Mesenchymal stem cell (in vitro differentiated cells and primary cell): ENCODE data around the gene TRIAP1.
"Not testable (repeated sequence)": the region's sequence is repeated elsewhere in the genome, so short reads cannot be mapped to it uniquely, and the experiment has no call there.

Experiments used
- DNase-seq: peaks from one replicate; pipeline ENCODE4 v3.0.0-alpha.2; 2013
- H2AFZ ChIP-seq: one replicate; pipeline ENCODE4 v1.6.1; 2013; ENCODE audit warnings: low read depth, mild to moderate bottlenecking, control low read depth, inconsistent platforms, low read length, moderate library complexity
- H2AK5ac ChIP-seq: 2 replicates; pipeline ENCODE4 v1.6.1; 2013; ENCODE audit warnings: low read length, moderate library complexity, mild to moderate bottlenecking, inconsistent platforms; ENCODE audit not compliant: severe bottlenecking
- H2BK120ac ChIP-seq: one replicate; pipeline ENCODE4 v1.6.1; 2013; ENCODE audit warnings: low read depth, mild to moderate bottlenecking, inconsistent platforms, low read length, moderate library complexity
- H2BK12ac ChIP-seq, 2 experiments: one replicate each; pipeline ENCODE4 v1.6.1; 2013; ENCODE audit warnings: inconsistent platforms in 2 of 2, low read length in 2 of 2, mild to moderate bottlenecking in 2 of 2, moderate library complexity in 2 of 2, control low read depth in 1 of 2
- H2BK15ac ChIP-seq: one replicate; pipeline ENCODE4 v1.6.1; 2013; ENCODE audit warnings: mild to moderate bottlenecking, low read depth, inconsistent platforms; ENCODE audit not compliant: poor library complexity, severe bottlenecking
- H2BK5ac ChIP-seq: 2 replicates; pipeline ENCODE4 v1.6.1; 2013; ENCODE audit warnings: low read depth, mild to moderate bottlenecking, low read length, control low read depth, inconsistent platforms; ENCODE audit not compliant: poor library complexity, severe bottlenecking
- H3K14ac ChIP-seq, 2 experiments: one replicate each; pipeline ENCODE4 v1.6.1; 2013; ENCODE audit warnings: inconsistent platforms in 2 of 2, low read length in 2 of 2, control low read depth in 1 of 2, mild to moderate bottlenecking in 1 of 2, moderate library complexity in 1 of 2
- H3K18ac ChIP-seq, 2 experiments: one replicate each; pipeline ENCODE4 v1.6.1; 2013; ENCODE audit warnings: inconsistent platforms in 2 of 2, low read length in 2 of 2, control low read depth in 1 of 2, low read depth in 1 of 2, mild to moderate bottlenecking in 1 of 2
- H3K23ac ChIP-seq, 2 experiments: one replicate each; pipeline ENCODE4 v1.6.1; 2013; ENCODE audit warnings: inconsistent platforms in 2 of 2, low read length in 2 of 2, mild to moderate bottlenecking in 2 of 2, moderate library complexity in 2 of 2, control low read depth in 1 of 2
- H3K27ac ChIP-seq: 2 replicates; pipeline ENCODE4 v1.5.1; 2013; ENCODE audit warnings: mild to moderate bottlenecking, moderate library complexity, low read length, control low read depth, inconsistent platforms; ENCODE audit not compliant: poor library complexity, severe bottlenecking
- H3K27me3 ChIP-seq, 2 experiments: 2 replicates each; pipeline versions ENCODE4 v1.6.1 to v1.7.0; 2013; ENCODE audit warnings: low read length in 2 of 2, mild to moderate bottlenecking in 2 of 2, moderate library complexity in 2 of 2, control low read depth in 1 of 2, inconsistent platforms in 1 of 2; ENCODE audit not compliant: control insufficient read depth in 1 of 2, insufficient read depth in 1 of 2
- H3K36me3 ChIP-seq, 2 experiments: 2 replicates each; pipeline versions ENCODE4 v1.6.1 to v1.7.0; 2013; ENCODE audit warnings: low read length in 2 of 2, control low read depth in 1 of 2, inconsistent platforms in 1 of 2, low read depth in 1 of 2, mild to moderate bottlenecking in 1 of 2; ENCODE audit not compliant: insufficient read depth in 2 of 2, control insufficient read depth in 1 of 2
- H3K4ac ChIP-seq, 2 experiments: one replicate each; pipeline ENCODE4 v1.6.1; 2013; ENCODE audit warnings: inconsistent platforms in 2 of 2, low read length in 2 of 2, mild to moderate bottlenecking in 2 of 2, moderate library complexity in 2 of 2, control low read depth in 1 of 2, low read depth in 1 of 2
- H3K4me1 ChIP-seq: 2 replicates; pipeline ENCODE4 v1.6.1; 2013; ENCODE audit warnings: low read depth, low read length, control low read depth; ENCODE audit not compliant: control insufficient read depth, insufficient read depth
- H3K4me2 ChIP-seq: 2 replicates; pipeline ENCODE4 v1.6.1; 2013; ENCODE audit warnings: low read length, mild to moderate bottlenecking, inconsistent platforms; ENCODE audit not compliant: poor library complexity, severe bottlenecking
- H3K4me3 ChIP-seq, 2 experiments: 2 replicates each; pipeline versions ENCODE4 v1.5.1 to v1.7.0; 2013; ENCODE audit warnings: low read length in 2 of 2, mild to moderate bottlenecking in 2 of 2, control low read depth in 1 of 2, low read depth in 1 of 2; ENCODE audit not compliant: insufficient read depth in 1 of 2
- H3K79me1 ChIP-seq: replicated peaks from 2 replicates; pipeline ENCODE4 v1.6.1; 2013; ENCODE audit warnings: mild to moderate bottlenecking, control low read depth, low read length, inconsistent platforms; ENCODE audit not compliant: poor library complexity, severe bottlenecking
- H3K9ac ChIP-seq: 2 replicates; pipeline ENCODE4 v1.7.0; 2013; ENCODE audit warnings: mild to moderate bottlenecking, low read length, moderate library complexity
- H3K9me3 ChIP-seq: 2 replicates; pipeline ENCODE4 v1.7.0; 2013; ENCODE audit warnings: mild to moderate bottlenecking, low read length; ENCODE audit not compliant: control insufficient read depth
- H4K8ac ChIP-seq: one replicate; pipeline ENCODE4 v1.6.1; 2013; ENCODE audit warnings: inconsistent platforms, mild to moderate bottlenecking, low read length, moderate library complexity
- H4K91ac ChIP-seq: one replicate; pipeline ENCODE4 v1.6.1; 2013; ENCODE audit warnings: mild to moderate bottlenecking, low read length, inconsistent platforms
- WGBS: methylation state at CpG from one replicate; pipeline ENCODE4 v1.1.7; 2013; ENCODE audit warnings: mixed read lengths; 5-methylcytosine and 5-hydroxymethylcytosine counted together

TRIAP1 gene

GRCh38 chr12:120490325-120490724, 44.1 kb upstream of the TRIAP1 start:
- no peaks in the 10 kb centered on the region for H3K27me3 ChIP-seq
- H3K4ac ChIP-seq = no peak overlapping the region
- H2BK5ac ChIP-seq = no peak overlapping the region
- no peak overlapping the region for H3K23ac ChIP-seq
- no peak overlapping the region for H3K27ac ChIP-seq
- H3K18ac ChIP-seq = no peak overlapping the region
- H3K4me3 ChIP-seq = no peak overlapping the region
- no peak overlapping the region for H2BK120ac ChIP-seq
- no peak overlapping the region for H4K91ac ChIP-seq
- no peak overlapping the region for H3K14ac ChIP-seq
- H3K9me3 ChIP-seq = no peaks in the 10 kb centered on the region
- 96% methylated on average over 4 of the region's 5 CpGs for WGBS
- H3K4me1 ChIP-seq = no peaks in the 10 kb centered on the region
- no peak overlapping the region for H2AK5ac ChIP-seq
- H3K4me2 ChIP-seq = no peak overlapping the region
- no peak overlapping the region for H3K9ac ChIP-seq
- H3K79me1 ChIP-seq = peaks cover 37% of the 10 kb centered on the region
- H4K8ac ChIP-seq = no peak overlapping the region
- peaks cover 13 to 21% of the 10 kb centered on the region in 2 experiments for H3K36me3 ChIP-seq
- H2BK12ac ChIP-seq = no peak overlapping the region
- H2AFZ ChIP-seq = no peak overlapping the region
- no peak for DNase-seq
- peak overlapping the region; percentile 39 for H2BK15ac ChIP-seq

- H2AFZ ChIP-seq = no peak overlapping the region
- peaks cover 32% of the 10 kb centered on the region for H3K79me1 ChIP-seq
- H3K36me3 ChIP-seq = peaks cover 13 to 21% of the 10 kb centered on the region in 2 experiments
- H3K18ac ChIP-seq = no peak overlapping the region
- no peak for DNase-seq
- H3K4me1 ChIP-seq = no peaks in the 10 kb centered on the region
- H2BK15ac ChIP-seq = no peak overlapping the region
- no peak overlapping the region for H2BK5ac ChIP-seq
- H3K4me3 ChIP-seq = no peak overlapping the region
- no peak overlapping the region for H3K4me2 ChIP-seq
- 95% methylated on average over 4 of the region's 4 CpGs for WGBS
- H3K27me3 ChIP-seq = no peaks in the 10 kb centered on the region
- H4K8ac ChIP-seq = no peak overlapping the region
- no peak overlapping the region for H2AK5ac ChIP-seq
- H2BK120ac ChIP-seq = no peak overlapping the region
- H3K4ac ChIP-seq = no peak overlapping the region
- no peaks in the 10 kb centered on the region for H3K9me3 ChIP-seq
- H2BK12ac ChIP-seq = no peak overlapping the region
- H3K27ac ChIP-seq = no peak overlapping the region
- H3K23ac ChIP-seq = no peak overlapping the region
- no peak overlapping the region for H3K9ac ChIP-seq
- no peak overlapping the region for H3K14ac ChIP-seq
- H4K91ac ChIP-seq = no peak overlapping the region
These were observed 42.8 kb upstream of the TRIAP1 start for GRCh38 chr12:120489018-120489417.

GRCh38 chr12:120488057-120488640, 42.0 kb upstream of the TRIAP1 start:
- Histone ChIP-seq H2AK5ac (no peak overlapping the region), H2AFZ (no peak overlapping the region), H3K9me3 (no peaks in the 10 kb centered on the region), H3K23ac (no peak overlapping the region), H2BK5ac (no peak overlapping the region), H3K4ac (no peak overlapping the region), H3K4me1 (no peaks in the 10 kb centered on the region), H3K18ac (no peak overlapping the region), H3K27me3 (no peaks in the 10 kb centered on the region), H3K4me2 (no peak overlapping the region), H3K4me3 (no peak overlapping the region), H3K27ac (no peak overlapping the region), H2BK15ac (no peak overlapping the region), H2BK120ac (no peak overlapping the region), H4K91ac (no peak overlapping the region), H3K14ac (no peak overlapping the region), H2BK12ac (no peak overlapping the region), H3K36me3 (peaks cover 16 to 27% of the 10 kb centered on the region in 2 experiments), H3K9ac (no peak overlapping the region), H4K8ac (no peak overlapping the region), H3K79me1 (peaks cover 34% of the 10 kb centered on the region)
- DNase-seq = no peak
- 73% methylated on average over 5 of the region's 5 CpGs for WGBS

GRCh38 chr12:120487552-120487951, 41.4 kb upstream of the TRIAP1 start:
- not testable (repeated sequence) for H3K9ac ChIP-seq, H2AK5ac ChIP-seq, H3K9me3 ChIP-seq, H3K4me2 ChIP-seq, H2BK120ac ChIP-seq, H3K27me3 ChIP-seq, H2BK15ac ChIP-seq, H3K4ac ChIP-seq, H3K23ac ChIP-seq, H3K14ac ChIP-seq, DNase-seq, H4K8ac ChIP-seq, H3K4me3 ChIP-seq, H3K27ac ChIP-seq, H2AFZ ChIP-seq, H2BK5ac ChIP-seq, H4K91ac ChIP-seq, H3K4me1 ChIP-seq, H3K18ac ChIP-seq, H2BK12ac ChIP-seq
- Histone ChIP-seq H3K36me3 (peaks cover 16 to 32% of the 10 kb centered on the region in 2 experiments), H3K79me1 (peaks cover 34% of the 10 kb centered on the region)
- WGBS = 88% methylated on average over 5 of the region's 7 CpGs
